Breast epithelium (tissue), 3 donors: Measurements from ENCODE around the gene MFRP.

Experiments
- CTCF ChIP-seq, 3 donors: fragments of 450-650 bp; IDR thresholded peaks; one replicate each; pipeline ENCODE4 v1.5.1; 2016 to 2017; ENCODE audit warnings: antibody characterized with exemption in 3 of 3, mild to moderate bottlenecking in 3 of 3, moderate library complexity in 3 of 3
- POLR2A ChIP-seq: fragments of 450-650 bp; IDR thresholded peaks from one replicate; pipeline ENCODE4 v1.6.1; 2016; ENCODE audit warnings: antibody characterized with exemption, mild to moderate bottlenecking, moderate library complexity
- POLR2AphosphoS5 ChIP-seq, 3 donors: sonication (generic); formaldehyde crosslinking; IDR thresholded peaks; one replicate each; pipeline ENCODE4 v1.6.1; 2017; ENCODE audit warnings: antibody characterized with exemption in 3 of 3

GRCh38 chr11:119324189-119324588, 22.3 kb downstream of the MFRP start:
- TF ChIP-seq CTCF (IDR thresholded peaks at IDR 0.05) (no peak), POLR2A (no peak), POLR2AphosphoS5 (IDR thresholded peaks at IDR 0.05) (no peak)
